ENCODE measurements around the gene C16orf92. TPM values are rescaled to one million over a fixed set of nuclear protein-coding genes. Genes with fewer than 3 reads are reported as not detected.

The C16orf92 gene
- total and polyA plus RNA-seq, 12 donors: not detected

DNA sequence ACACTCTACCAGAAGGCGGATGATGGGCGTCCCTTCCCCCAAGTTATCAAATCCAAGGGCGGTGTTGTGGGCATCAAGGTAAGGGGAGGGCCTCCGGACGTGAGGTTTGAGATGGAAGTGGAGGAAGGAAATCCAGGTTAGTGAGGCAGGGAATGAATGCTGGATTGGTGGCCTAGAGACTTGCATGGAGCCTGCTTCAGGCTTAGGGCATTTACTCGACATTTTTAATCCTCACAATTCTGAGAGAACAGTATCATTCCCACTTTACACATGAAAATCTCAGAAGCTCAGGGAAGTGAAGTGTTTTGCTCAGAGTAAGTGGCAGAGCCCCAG is 44.6 kb downstream of the C16orf92 start:
- intact Hi-C loops (cut with DNase I): no loop called here
- Histone ChIP-seq H3K4me3 (peak overlapping the region in 2 of 4 donors; percentile 87 to 96), H3K36me3 (replicated peaks in 1 of 2) (peaks cover 0 to 59% of the 10 kb centered on the region in 2 donors), H3K9me3 (replicated peaks in 1 of 3) (no peaks in the 10 kb centered on the region), H3K4me1 (replicated peaks in 1 of 2) (peaks cover 41 to 50% of the 10 kb centered on the region in 2 donors), H3K27ac (peak overlapping the region in 2 of 5 donors; percentile 97 to 100), H3K27me3 (no peaks in the 10 kb centered on the region)
- WGBS, 4 donors: 47 to 54% (median 52%) methylated on average over 6 of the region's 6 CpGs
- no peak for DNase-seq
- no peak for TF ChIP-seq POLR2A (IDR thresholded peaks at IDR 0.05)
- TF ChIP-seq, protein P1, sequence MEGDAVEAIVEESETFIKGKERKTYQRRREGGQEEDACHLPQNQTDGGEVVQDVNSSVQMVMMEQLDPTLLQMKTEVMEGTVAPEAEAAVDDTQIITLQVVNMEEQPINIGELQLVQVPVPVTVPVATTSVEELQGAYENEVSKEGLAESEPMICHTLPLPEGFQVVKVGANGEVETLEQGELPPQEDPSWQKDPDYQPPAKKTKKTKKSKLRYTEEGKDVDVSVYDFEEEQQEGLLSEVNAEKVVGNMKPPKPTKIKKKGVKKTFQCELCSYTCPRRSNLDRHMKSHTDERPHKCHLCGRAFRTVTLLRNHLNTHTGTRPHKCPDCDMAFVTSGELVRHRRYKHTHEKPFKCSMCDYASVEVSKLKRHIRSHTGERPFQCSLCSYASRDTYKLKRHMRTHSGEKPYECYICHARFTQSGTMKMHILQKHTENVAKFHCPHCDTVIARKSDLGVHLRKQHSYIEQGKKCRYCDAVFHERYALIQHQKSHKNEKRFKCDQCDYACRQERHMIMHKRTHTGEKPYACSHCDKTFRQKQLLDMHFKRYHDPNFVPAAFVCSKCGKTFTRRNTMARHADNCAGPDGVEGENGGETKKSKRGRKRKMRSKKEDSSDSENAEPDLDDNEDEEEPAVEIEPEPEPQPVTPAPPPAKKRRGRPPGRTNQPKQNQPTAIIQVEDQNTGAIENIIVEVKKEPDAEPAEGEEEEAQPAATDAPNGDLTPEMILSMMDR (IDR thresholded peaks at IDR 0.05): no peak

DNA sequence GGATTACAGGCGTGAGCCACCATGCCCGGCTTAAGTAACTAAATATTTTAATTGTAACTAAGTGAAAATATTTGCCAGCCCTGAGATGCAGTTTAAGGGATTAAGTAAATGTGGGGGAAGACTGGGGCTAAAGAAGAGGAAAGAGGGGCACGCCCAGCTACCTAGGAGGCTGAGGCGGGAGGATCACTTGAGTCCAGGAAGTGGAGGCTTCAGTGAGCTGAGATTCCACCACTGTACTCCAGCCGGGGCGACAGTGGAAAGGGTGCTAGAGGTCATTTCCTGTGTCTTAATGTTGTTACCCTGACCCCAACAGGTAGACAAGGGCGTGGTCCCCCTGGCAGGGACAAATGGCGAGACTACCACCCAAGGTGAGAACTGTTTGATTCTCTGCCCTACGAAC is 45.3 kb downstream of the C16orf92 start:
- H3K4me1 ChIP-seq (replicated peaks in 1 of 2): peaks cover 41 to 46% of the 10 kb centered on the region in 2 donors
- H3K36me3 ChIP-seq (replicated peaks in 1 of 2): peaks cover 0 to 65% of the 10 kb centered on the region in 2 donors
- intact Hi-C loops (cut with DNase I): no loop called here
- peak overlapping the region in 3 of 5 donors; percentile 45 to 75 (median 60) for H3K27ac ChIP-seq
- no peak for TF ChIP-seq POLR2A (IDR thresholded peaks at IDR 0.05)
- TF ChIP-seq, protein P1 (IDR thresholded peaks at IDR 0.05): no peak
- H3K9me3 ChIP-seq (replicated peaks in 1 of 3): no peaks in the 10 kb centered on the region
- H3K27me3 ChIP-seq: no peaks in the 10 kb centered on the region
- WGBS, 4 donors: 72 to 86% (median 78%) methylated on average over 9 of the region's 9 CpGs
- DNase-seq: no peak
- no peak overlapping the region for H3K4me3 ChIP-seq

DNA sequence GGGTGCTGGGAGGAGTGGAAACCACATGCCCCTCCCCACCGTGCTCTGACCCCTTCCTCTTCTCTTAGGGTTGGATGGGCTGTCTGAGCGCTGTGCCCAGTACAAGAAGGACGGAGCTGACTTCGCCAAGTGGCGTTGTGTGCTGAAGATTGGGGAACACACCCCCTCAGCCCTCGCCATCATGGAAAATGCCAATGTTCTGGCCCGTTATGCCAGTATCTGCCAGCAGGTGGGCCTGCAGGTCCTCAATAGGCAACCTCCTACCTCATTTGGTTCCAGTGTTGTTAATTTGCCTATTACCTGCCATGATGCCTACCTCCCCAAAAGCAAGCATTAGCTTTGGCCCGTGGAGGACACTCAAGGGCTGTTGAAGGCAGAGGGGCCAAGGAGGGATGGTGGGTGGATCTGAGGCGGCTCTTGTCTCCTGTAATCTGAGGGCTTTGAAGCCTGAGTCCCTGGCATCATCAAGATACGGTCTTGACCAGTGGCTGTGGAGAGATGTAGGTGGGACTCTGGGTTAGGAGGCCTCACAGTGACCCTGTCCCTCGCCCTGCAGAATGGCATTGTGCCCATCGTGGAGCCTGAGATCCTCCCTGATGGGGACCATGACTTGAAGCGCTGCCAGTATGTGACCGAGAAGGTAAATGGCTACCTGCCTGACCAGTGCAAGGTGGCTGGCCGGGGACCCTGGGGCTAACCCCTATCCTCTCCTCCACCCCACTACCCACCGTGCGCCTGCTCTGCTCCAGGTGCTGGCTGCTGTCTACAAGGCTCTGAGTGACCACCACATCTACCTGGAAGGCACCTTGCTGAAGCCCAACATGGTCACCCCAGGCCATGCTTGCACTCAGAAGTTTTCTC is 46.0 kb downstream of the C16orf92 start:
- H3K27ac ChIP-seq: peak overlapping the region in 3 of 5 donors; percentile 45 to 75 (median 60)
- H3K4me1 ChIP-seq (replicated peaks in 1 of 2): peaks cover 39 to 40% of the 10 kb centered on the region in 2 donors
- peak in 3 of 7 donors; percentile 32 to 54 (median 53) for DNase-seq
- 44 to 72% (median 69%) methylated on average over 3 to 17 of the region's 17 CpGs for WGBS, 4 donors
- no peaks in the 10 kb centered on the region for H3K9me3 ChIP-seq (replicated peaks in 1 of 3)
- intact Hi-C loops (cut with DNase I): no loop called here
- peaks cover 0 to 67% of the 10 kb centered on the region in 2 donors for H3K36me3 ChIP-seq (replicated peaks in 1 of 2)
- no peak for TF ChIP-seq POLR2A (IDR thresholded peaks at IDR 0.05)
- TF ChIP-seq, protein P1 (IDR thresholded peaks at IDR 0.05): peak in 5 of 6 experiments; percentile 26 to 48 (median 45)
- H3K4me3 ChIP-seq: no peak overlapping the region
- no peaks in the 10 kb centered on the region for H3K27me3 ChIP-seq

DNA sequence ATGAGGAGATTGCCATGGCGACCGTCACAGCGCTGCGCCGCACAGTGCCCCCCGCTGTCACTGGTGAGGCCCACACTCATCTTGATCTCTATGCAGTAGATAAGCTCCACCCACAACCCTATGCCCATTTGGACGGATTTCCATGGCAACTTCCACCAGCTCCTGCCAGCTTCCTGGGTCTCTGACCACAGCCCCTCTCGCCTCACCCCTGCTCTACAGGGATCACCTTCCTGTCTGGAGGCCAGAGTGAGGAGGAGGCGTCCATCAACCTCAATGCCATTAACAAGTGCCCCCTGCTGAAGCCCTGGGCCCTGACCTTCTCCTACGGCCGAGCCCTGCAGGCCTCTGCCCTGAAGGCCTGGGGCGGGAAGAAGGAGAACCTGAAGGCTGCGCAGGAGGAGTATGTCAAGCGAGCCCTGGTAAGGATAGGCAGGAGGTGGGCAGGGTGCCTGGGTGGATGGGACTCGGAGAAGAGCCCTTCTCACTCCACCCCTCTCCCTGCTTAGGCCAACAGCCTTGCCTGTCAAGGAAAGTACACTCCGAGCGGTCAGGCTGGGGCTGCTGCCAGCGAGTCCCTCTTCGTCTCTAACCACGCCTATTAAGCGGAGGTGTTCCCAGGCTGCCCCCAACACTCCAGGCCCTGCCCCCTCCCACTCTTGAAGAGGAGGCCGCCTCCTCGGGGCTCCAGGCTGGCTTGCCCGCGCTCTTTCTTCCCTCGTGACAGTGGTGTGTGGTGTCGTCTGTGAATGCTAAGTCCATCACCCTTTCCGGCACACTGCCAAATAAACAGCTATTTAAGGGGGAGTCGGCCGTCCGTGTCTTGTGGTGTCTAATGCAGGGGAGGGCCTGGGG is 46.8 kb downstream of the C16orf92 start:
- peak overlapping the region in 1 of 4 donors; percentile 28 for H3K4me3 ChIP-seq
- peaks cover 0 to 67% of the 10 kb centered on the region in 2 donors for H3K36me3 ChIP-seq (replicated peaks in 1 of 2)
- 50 to 62% (median 55%) methylated on average over 26 to 31 of the region's 31 CpGs for WGBS, 4 donors
- peaks cover 31 to 39% of the 10 kb centered on the region in 2 donors for H3K4me1 ChIP-seq (replicated peaks in 1 of 2)
- peak in 5 of 7 donors; percentile 48 to 59 (median 50) for DNase-seq
- H3K9me3 ChIP-seq (replicated peaks in 1 of 3): no peaks in the 10 kb centered on the region
- TF ChIP-seq POLR2A (IDR thresholded peaks at IDR 0.05): no peak
- TF ChIP-seq, protein P1 (IDR thresholded peaks at IDR 0.05): no peak
- no peaks in the 10 kb centered on the region for H3K27me3 ChIP-seq
- H3K27ac ChIP-seq: peak overlapping the region in 3 of 5 donors; percentile 45 to 75 (median 60)
- intact Hi-C loops (cut with DNase I): no loop called here

Data from adrenal gland (tissue), 12 donors.